ENCODE measurements around the gene VPREB3.
A peak's percentile ranks its signal among the peaks of the same experiment; 100 is the strongest.

Gene VPREB3

DNA sequence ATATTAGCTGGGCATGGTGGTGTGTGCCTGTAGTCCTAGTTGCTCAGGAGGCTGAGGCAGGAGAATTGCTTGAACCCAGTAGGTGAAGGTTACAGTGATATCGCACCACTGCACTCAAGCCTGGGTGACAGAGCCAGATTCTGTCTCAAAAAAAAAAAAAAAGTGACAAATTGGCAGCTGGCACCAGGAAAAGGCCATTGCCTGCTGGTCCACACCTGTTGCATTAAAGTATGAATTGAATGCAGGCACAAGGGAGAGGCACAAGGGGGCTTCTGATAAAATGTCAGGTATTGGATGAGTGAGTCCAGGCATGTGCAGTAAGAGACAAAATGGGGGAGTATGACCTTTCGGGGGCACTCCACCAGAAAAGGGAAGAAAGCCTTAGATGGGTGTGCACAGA is 31.5 kb downstream of the VPREB3 start:
- no peak for DNase-seq

DNA sequence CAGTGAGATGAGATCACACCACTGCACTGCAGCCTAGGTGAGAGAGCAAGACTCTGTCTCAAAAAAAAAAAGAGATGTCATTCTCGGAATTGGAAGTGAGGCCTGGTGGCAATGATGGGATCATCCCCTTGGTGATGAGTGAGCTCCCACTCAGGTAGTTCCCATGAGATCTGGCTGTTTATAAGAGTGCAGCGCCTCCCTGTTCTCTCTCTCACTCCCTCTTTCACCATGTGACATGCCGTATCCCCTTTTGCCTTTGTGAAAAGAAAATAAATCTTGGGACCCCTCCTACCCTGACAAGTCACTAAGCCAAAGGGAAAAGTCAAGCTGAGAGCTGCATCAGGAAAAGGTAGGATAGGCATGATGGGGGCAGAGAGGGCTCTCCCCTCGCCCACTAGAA is 32.1 kb downstream of the VPREB3 start:
- DNase-seq, result no peak

DNA sequence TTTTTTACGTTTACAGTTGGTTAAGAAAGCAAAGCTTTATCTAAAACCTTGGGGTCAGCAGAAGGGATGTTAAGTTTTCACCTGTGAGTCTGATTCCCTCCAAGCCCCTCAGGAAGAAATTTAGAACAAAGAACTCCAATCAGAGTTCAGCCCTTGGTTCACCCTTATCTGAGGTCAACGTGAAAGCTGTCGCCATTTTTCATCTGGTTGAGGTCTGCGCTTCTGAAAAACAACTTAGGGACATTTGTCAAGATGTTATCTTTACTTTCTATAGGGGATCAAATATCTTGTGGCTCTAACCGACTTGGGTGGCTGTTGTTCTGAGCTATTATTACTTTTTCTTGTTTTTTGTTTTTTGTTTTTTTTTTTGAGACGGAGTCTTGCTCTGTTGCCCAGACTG is 33.4 kb downstream of the VPREB3 start:
- DNase-seq, result no peak

DNA sequence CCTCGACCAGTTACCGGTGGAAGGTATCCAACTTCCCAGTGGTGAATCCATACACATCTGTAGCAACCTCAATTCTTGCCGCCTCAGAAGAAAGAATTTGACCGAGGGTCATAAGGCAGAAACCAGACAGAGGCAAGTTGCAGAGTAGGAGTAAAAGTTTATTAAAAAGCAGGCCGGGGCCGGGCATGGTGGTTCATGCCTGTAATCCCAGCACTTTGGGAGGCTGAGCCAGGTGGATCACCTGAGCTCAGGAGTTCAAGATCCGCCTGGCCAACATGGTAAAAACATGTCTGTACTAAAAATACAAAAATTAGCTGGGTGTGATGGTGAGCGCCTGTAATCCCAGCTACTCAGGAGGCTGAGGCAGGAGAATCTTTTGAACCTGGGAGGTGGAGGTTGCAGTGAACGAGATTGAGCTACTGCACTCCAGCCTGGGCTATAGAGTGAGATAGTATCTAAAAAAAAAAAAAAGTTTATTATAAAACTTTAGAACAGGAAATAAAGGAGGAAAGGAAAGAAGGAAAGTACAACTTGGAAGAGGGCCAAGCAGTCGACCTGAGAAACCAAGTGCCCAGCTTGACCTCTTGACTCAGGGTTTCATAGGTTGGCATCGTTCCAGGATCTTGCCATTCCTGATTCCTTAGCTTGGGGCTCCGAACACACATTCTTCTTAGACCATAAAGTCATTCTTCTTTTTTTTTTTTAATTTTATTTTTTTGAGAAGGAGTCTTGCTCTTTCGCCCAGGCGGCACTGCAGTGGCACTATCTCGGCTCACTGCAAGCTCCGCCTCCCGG is 35.7 kb downstream of the VPREB3 start:
- no peak for DNase-seq

DNA sequence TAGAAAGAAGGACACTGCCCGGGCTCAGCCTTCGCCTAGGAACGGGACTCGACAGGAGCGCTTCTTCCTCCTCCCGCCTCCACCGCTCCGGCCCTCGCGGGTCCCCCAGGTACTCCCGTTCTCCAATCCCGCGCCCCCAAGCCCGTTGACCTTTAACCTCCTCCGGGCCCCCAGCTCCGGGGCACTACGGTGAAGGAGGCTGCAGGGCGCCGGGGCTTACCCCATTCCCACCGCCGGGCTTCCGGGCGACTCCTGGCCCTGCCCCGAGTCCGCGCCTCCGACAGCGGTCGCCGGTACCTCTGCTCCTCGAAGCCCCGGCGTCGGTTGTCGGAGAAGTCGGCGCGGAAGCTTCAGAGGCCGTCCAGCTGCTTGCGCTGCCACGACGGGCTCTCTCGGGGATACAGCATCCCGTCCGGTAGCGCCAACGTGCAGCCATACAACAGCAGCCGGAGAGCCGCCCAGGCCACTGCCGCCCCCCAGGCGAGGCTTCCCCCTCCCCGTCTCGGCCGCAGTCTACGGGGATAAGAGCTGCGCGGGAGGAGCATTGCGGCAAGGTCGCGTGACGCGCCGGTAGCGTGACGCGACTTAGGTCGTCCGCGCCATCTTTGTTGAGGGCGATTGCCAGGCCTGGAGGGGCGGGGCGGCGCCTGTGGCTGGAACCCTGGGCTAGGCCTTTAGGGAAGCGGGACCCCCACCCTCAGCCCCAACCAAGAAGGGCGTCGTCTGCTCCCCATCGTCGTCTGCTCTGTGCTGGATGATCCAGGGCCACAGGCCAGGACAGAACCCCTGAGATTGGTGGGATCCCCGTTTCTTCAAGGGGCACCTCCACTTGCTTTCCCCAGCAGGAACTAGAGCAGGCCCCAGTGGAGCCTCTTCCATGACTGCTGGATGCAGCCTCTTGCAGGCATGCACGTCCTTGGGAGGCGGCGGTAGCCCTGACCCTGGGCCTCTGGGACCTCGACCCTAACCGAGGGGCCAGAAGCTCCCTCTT is 37.1 kb downstream of the VPREB3 start:
- peak; percentile 77 for DNase-seq

DNA sequence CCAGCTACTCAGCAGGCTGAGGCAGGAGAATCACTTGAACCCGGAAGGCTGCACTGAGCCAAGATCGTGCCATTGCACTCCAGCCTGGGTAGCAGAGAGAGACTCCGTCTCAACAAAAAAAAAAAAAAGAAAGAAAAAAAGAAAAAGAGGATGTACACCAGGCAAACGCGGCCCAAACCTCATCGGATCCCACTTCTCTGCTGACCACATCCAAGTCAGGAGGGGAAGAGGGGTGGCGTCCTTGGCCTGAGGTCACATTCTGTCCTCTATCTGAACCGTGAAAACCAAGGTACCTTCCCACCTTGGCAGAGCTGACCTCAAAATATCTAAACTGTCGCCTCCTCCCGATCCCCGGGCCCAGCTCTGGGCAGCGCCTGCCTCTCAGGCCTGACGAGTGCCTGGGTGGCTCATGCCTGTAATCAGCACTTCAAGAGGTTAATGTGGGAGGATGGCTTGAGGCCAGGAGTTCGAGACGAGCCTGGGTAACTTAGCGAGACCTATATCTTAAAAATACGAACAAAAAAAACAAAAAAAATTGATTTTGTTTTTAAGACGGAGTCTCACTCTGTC is 38.3 kb downstream of the VPREB3 start:
- no peak for DNase-seq

DNA sequence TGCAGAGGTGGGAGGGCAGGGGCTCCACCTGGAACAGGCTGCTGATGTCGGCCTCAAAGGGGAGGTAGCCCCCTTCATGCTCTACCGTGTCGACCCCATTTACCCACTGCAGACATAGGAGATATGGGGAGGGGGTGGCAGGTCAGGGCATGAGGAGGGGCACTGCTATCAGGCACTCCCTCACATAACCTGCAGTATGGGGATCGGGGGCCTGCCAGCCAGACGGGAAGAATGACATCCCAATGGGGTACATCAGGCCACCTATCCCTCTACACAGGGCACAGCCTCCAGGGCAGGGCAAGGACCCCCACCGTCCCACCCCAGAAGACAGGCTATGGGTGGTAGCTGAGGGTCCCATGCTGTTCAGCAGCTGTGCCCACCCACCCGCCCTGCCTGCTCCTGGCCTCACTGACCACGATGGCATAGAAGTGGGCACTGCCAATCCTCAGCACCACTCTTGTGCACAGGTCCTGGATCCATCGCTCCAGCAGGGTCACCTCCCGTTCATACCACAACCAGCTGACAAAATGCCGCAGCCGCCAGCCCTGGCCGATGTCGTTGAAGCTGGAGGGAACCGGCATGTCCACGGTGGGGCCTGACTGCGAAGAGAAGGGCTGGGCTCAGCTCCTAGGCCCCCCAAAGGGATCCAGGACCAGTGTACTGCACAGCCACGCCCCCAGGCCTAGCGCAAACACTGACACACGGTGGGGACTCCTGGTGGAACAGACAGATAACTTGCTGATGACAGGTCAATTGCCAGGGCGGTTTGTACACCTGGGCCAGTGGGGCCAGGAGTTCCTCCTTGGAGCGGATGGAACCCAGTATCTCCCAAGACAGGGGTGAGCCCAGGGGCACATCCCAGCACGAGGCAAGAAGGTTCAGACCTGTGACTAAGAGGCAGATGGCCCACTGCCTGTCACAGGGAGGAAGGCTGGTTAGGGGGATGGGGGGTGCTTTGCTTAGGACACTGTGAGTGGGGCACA is 39.3 kb downstream of the VPREB3 start:
- DNase-seq, result no peak

DNA sequence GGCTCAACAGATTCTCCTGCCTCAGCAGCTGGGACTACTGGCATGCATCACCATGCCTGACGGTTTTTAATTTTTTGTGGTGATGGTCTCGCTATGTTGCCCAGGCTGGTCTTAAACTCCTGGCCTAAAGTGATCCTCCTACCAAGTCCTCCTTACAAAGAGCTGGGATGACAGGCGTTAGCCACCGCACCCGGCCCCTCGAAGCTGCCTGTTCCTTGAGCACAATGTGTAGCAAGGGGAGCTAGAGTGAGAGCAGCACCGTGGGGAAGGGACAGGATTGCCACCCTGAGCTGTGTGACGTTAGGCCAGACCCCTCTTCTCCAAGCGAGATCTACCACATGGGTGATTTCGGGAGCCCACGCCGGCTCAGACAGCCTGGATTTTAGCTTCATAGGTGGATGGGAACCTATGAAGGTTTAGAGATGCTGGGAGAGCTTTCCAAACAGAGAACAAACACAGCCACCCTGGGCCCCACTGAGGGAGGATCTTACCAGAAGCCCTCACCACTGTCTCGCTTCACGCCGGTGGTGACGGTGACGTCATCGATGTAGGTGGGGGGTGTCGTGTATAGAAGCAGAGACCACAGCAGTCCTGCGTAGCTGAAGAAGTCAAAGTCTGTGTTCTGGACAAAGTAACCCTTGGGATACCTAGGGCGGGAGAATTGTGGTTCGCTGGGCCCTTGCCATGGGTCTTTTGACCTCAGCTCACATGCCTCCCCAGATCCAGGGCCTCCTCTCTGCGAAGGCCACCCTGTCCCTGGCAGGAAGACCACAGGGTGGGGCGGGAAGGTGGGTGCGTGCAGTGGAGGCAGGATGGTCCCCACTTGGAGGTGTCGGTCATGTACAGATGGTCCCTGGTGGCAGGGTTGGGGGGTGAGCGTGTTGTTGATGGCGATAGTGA is 40.3 kb downstream of the VPREB3 start:
- DNase-seq, result no peak

DNA sequence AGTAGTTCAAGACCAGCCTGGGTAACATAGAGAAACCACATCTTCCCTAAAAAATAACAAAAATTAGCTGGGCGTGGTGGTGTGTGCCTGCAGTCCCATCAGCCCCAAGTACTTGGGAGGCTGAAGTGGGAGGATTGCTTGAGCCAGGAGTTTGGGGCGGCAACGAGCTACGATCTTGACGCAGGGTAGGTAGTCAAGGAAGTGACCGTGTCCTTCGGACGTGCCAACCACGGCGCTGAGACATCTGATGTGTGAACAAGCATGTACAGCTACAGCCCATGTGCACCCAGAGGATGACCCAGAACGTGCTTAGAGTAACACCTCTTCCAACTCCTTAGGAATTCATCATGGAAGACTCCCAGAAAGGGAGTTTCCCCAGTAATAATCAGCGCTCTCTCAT is 42.0 kb downstream of the VPREB3 start:
- DNase-seq, result no peak

DNA sequence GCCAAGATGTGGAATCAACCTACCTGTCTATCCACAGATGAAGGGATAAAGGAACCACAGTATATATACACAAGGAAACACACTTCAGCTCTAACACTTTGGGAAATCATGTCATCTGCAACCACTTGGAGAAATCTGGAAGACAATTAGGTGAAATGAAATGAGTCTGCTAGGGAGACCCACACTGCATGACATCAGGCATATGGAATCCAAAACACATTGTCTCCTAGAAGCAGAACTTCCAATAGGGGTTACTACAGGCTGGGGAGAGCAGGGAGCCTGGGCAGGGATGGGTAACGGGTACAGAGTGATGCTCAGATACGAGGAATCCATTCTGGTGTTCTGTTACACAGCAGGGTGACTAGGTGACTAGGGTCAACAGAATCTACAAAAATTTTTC is 45.1 kb downstream of the VPREB3 start:
- no peak for DNase-seq

DNA sequence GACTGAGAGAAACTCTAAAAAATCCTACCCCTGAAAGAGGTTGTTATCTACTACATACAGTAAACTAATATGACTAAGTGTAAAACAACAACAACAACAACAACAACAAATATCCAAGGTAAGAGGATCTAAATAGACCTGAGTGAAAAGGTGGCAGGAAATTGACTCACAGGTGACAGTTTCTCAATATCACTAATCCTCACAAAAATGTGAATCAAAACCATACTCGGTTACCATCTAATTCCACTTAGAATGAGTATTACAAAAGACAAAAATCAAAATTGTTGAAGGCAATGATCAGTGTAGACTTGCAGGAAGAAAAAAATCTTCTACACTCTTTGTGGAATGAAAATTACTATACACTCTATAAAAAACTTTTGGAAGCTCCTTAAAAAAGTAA is 46.0 kb downstream of the VPREB3 start:
- DNase-seq, result no peak

DNA sequence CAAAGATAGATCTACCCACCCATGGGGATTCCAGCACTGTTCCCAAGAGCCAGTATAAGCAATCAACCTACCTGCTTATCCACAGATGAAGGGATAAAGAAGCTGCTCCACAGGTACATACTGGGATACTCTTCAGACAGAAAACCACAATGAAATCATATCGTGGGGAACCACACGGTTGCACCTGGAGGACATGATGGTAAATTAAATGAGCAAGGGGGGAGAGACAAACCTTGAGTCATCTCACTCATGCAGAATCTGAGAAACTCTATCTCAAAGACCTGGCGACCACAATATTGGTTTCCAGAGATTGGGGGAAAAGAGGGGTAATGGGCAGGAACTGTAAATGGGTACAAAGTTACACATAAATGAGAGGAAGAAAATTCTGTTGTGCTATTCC is 48.9 kb downstream of the VPREB3 start:
- DNase-seq, result no peak

DNA sequence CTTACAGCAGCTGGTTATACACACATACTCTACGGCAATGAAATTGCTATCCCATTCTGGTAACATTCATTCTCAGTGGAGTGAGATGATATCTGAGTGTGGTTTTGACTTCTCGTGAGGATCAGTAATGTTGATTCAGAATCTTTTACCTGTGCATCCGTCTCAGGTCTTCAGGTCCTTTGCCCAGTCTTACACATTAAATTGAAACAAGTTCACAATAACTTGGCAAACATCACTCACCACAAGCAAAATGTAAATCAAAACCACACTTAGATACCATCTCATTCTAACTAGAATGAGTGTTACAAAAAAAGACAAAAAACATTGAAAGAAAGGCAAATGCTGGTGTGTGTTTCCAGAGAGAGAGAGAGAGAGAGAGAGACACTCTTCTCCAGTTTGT is 49.4 kb downstream of the VPREB3 start:
- DNase-seq, result no peak

DNA sequence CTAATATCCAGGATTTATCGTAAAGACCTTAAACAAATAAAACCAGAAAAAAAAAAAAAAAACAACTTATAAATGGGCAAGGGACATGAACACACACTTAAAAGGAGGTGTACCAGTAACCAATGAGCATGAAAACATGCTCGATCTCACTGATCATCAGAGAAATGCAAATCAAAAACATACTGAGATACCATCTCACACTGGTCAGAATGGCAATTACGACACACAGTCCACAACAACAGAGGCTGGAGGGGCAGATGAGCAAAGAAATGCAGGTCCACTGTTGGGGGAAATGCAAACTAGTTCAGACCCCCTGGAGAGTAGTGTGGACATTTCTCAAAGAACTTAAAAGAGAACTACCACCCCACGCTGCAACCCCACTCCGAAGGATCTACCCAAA is 50.2 kb downstream of the VPREB3 start:
- no peak for DNase-seq

All from T-helper 9 cell (primary cell).